KG1 (cell line): ENCODE results near the gene CCDC80.
"Not testable (repeated sequence)": the region's sequence is repeated elsewhere in the genome, so short reads cannot be mapped to it uniquely, and the experiment has no call there.

Source experiments
- DNase-seq: peaks from one replicate; lab custom pipeline; 2025; lab: John Stamatoyannopoulos, UW

The CCDC80 gene

DNA sequence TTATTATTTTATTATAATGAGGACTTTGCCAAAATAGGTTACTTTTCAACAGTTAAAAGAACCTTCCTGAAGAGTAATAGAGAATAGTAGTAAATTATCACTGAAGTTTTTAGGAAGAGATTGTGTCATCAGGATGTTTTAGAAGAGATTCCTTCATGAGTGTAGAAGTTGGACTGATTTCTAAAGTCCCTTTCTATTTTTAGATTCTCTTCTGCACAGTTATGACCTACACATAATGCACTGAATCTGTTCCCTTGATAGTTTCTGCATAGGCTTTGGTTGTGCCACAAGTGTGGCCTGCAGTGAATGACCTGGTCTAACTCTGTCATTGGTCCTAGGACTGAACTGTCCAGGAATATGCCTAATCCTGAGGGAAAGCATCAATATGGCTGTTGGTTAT, 55.2 kb downstream of the CCDC80 start:
- DNase-seq = no peak

DNA sequence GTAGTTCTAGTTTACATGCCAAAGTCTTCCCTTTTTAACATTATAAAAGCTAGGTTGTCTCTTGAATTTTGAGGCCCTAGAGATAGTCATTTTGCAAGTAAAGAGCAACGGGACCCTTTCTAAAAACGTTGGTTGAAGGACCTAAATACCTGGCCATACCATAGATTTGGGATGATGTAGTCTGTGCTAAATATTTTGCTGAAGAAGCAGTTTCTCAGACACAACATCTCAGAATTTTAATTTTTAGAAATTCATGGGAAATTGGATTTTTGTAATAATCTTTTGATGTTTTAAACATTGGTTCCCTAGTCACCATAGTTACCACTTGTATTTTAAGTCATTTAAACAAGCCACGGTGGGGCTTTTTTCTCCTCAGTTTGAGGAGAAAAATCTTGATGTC, 57.8 kb downstream of the CCDC80 start:
- DNase-seq = no peak

DNA sequence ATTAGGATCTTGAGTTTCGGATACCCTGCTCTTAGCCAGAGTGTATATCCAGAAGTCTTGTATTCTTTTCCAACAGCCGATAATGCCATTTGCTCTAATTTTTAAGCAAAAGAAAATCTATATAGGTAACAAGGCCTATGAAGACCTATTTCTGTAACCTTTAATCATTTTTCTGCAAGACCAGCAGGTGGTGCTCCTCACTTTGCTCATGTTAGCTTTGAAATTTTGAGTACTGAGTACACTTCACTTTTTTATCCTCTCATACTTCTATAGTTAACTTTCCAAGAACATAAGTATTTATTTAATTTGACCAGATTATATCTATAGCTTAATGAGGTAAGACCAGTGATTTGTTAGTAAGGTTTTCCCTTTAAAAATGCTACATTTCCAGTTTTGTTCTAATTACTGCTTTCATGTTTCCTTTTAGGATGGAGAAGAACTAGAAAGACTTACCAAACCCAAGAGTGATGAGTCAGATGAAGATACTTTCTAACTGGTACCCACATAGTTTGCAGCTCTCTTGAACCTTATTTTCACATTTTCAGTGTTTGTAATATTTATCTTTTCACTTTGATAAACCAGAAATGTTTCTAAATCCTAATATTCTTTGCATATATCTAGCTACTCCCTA, 58.6 kb downstream of the CCDC80 start:
- DNase-seq = peak; percentile 21

DNA sequence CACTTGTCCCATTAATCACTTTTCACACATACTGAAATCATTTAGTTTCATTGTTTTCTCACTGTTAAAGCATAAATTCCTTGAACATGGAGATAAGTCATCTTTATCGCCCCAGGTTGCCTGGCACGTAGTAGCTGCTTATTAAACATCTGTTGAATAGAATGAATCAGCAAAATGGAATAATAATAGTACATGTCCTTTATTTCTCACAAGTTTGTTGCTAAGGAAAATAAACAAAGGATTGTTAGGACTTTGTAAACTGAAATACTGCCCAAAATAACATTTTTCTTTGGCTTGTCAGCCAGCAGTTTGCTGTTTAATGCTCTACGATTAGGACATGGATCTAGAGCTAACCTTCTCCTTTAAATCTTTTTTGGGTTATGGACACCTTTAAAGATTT, 61.2 kb downstream of the CCDC80 start:
- DNase-seq = no peak

DNA sequence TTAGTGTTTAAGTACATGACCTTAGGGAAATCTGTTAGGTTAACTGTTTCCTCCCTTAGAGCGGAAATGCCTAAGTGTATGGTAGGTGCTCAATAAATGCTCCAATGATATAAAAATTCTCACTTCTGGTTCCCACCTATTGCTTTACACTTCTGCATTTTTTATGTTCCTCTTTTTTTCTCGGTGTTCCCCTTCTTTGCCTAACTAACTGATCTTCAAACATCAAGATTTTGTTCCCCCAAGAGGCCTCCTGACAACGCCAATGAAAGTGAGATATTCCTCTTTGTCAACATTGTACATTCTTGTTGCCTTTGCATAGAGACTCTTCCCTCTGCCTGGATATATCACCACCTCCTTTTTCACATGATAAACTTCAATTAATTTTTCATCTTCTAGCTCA, 61.7 kb downstream of the CCDC80 start:
- DNase-seq = no peak

DNA sequence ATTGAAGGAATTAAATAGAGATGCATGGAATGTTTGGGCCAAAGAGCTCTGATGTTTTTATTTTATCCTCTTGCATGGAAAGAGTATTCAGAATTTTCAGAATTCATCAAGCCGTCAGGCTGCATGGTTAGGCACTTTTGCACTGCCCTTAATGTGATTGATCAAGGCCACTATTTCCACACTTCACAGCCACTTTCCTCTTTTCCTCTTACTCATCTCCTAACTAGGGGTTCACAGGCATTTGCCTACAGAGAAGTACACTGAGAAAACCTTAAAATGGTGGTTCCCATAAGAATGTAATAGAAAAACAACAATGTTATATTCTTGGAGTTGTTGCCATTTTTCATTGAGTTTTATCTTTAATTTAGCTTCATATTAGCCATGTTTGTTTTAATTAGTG, 68.2 kb downstream of the CCDC80 start:
- DNase-seq = no peak

DNA sequence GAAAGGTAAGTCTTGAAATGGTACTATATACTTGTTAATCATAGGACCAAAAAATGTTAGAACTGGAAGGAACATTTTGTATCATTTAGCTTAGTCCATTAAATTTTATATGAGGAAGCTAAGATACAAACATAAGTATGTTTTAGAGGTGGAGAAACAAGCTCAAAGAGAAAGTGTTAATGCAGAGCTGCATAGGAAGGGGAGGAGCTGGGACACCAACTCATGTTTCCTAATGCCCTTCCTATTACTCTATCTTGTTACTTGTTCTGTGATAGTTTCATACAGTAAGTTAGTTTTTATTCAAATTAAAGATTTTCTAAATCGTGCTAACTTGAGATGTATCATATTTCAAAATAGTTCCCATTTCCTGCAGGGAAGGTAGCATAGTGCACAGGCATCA, 71.7 kb downstream of the CCDC80 start:
- no peak for DNase-seq

DNA sequence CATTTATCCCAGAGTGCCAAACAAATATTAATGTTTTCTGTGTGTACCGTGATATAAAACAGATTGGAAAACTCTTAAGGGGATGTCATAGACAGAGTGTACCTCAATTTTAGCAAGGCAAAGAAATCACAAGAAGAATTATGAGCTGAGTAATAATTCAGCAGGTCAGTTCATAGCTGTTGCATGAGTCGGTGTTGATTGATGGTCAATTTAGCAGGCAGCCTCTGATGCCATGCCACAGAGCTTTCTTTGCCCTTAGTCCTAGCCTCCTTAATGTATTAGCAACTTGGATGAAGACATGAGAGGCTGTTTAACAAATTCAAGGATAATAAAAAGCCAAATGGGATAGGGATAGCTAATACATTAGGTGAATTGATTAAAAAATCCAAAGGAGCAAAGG, 72.3 kb downstream of the CCDC80 start:
- no peak for DNase-seq

DNA sequence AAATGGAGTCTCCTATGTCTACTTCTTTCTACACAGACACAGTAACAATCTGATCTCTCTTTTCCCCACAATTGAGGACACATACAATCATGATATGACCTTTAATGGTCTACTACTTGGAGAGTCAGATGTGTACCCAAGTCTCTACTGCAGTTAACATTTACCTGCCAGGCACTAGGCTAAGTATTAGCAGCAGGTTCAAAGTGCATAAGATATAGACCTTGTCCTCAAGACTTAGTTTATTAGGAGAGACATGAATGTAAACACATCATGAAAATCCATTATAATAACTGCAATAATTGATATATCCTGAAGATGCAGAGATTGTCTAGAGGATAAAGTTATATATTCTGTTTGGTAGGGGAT, 76.0 kb downstream of the CCDC80 start:
- no peak for DNase-seq

DNA sequence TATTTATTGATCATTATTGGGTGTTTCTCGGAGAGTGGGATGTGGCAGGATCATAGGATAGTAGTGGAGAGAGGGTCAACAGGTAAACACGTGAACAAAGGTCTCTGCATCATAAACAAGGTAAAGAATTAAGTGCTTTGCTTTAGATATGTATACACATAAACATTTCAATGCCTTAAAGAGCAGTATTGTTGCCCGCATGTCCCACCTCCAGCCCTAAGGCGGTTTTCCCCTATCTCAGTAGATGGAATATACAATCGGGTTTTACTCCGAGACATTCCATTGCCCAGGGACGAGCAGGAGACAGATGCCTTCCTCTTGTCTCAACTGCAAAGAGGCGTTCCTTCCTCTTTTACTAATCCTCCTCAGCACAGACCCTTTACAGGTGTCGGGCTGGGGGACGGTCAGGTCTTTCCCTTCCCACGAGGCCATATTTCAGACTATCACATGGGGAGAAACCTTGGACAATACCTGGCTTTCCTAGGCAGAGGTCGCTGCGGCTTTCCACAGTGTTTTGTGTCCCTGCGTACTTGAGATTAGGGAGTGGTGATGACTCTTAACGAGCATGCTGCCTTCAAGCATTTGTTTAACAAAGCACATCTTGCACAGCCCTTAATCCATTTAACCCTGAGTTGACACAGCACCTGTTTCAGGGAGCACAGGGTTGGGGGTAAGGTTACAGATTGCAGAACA, 76.5 kb downstream of the CCDC80 start:
- DNase-seq = not testable (repeated sequence)

DNA sequence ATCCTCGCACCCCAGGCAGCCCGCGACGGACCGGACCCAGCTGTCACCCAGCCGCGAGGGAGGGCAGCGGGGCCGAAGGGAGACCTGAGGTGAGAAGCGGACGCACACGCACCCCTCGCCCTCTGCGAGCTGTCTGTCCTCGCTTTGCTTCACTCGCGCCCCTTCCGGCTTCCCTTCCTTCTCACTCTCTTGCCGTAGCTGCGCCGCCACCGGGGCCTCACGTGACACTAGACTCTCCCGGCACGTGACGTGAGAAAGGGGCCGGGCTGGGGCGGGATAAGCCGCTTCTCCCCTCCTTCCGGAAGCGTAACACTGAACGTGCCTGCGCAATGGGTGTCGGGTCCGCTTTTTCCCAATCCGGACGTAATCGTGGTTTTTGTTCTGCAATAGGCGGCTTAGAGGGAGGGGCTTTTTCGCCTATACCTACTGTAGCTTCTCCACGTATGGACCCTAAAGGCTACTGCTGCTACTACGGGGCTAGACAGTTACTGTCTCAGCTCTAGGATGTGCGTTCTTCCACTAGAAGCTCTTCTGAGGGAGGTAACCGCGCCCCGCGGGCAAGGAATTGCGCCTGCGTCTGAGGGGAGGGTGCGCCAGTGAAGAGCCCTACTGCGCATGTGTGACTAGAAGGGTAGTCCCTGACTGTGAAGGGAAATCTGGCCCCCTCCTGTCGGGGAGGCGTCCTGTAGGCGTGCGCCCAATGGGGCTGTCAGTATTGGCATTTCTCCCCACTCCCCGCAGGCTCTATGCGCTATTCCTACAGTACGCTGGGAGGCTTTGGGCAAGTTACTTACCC, 79.0 kb downstream of the CCDC80 start, which contains the start of the genes ATG3 and SLC35A5:
ATG3 (minus strand) TSS at position 229 of the 796 bp plus-strand sequence. CDS start 434 bp downstream, outside the sequence.
SLC35A5 (plus strand) TSS at position 312 of the 796 bp plus-strand sequence. CDS start 1,359 bp downstream, outside the sequence.
- DNase-seq = peak; percentile 100

DNA sequence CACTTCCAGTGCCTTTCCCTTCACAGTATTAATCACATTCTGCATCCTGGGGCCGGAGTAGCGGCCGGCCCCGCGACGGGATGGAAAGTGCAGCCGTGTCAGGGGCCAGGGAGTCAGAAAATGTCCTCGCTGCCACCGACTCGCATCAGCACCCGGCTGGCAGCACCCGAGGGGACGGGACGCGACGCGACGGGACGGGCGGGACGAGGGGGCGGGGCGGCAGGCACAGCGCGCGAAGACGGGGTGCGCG, 79.5 kb downstream of the CCDC80 start:
- DNase-seq = peak; percentile 80

DNA sequence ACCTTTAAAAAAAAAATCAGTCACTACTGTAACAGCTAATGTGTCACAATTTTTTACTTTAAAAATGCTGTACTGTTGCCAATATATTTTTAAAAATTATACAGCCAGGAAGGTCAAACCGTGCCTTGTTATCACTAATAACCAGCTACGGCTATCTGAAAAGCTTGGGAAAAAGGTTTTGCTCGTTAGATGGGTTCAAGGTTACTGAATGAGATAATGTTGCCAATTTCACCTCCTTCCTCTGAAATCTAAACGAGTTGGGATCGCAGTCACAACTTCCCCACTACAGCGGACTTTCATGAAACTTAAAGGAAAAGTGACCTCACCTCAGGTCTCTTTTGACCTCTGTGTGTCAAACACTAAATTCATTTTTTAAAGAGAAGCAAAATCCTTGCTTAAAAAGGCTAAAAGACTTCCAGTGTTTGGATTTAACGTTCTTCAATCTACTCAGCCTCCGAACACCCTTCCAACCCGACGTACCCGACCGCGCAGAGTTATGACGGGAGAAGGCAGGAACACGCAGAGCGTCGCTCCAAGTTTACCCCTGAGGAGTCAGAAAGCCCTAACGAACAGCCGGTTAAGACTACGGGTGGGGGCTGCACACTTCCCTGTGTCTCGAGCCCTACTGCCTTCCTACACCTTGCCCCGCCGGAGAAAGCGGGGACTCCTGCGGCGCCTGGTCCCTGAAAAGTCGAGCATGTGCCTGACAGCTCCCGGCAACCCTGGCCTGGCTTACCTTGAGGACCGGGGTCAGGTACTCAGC, 80.0 kb downstream of the CCDC80 start:
- peak; percentile 57 for DNase-seq

DNA sequence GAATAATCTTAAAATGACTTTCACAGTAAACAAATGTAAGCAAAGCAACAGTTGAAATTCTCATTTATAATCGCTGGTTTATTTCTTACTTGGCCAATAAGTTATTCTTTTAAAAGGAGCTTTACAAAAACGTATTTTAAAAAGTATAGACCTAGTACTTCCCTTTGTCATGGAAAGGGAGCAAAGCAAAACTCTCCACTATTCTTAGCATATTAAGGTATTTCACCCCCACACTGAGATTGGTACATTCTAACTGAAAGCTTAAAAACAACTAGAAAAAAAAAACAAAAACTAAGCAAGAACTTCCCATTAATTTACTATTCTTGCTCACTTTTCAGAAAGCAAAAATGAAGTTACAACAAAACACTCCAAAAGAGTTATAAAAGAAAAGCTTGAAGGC, 80.6 kb downstream of the CCDC80 start:
- DNase-seq = no peak

DNA sequence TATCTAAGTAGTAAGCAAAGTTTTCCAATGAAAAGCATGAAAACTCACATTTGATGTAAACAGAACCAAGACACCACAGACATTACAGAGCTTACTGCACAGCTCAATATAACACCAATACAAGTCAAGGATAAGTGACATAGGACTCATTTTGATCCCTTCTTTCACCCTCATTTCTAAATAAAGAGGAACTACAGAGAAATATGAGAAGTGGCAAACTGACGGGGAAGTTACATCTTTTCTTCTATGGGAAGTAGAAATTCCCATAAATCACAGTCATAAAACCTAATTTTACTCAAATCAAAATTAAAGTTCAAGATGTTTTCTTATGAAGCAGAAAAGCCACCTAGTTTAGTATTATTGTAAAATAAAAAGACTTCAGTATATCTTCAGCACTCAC, 83.0 kb downstream of the CCDC80 start:
- DNase-seq = no peak

DNA sequence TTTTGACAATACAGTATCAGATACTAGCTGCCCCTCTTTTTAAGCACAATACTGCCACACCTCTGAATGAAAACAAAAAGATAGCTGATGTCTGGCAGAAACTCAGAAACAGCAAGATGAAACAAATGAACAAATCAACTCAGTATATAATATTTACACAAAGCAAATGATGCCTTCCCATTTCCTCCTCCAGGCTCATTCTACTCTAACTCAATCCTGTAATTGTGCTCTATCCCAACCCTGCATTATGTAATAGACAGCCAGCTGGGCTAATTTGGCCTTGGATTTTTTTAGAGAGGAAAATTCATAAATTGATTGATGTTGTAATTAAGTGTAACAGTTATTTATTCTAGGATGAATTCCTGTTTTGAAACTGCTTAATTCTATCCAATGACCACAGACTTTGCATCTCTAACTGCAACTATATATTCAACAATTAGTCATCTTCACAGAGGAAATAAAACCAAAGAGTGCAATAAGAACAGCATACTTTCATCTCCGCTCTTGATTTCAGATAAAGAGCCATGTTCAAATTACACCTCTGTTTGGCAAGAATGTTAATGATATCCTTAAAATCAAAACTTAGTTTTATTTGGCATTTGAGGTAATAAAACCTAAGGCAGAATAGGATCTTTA, 85.3 kb downstream of the CCDC80 start:
- no peak for DNase-seq

DNA sequence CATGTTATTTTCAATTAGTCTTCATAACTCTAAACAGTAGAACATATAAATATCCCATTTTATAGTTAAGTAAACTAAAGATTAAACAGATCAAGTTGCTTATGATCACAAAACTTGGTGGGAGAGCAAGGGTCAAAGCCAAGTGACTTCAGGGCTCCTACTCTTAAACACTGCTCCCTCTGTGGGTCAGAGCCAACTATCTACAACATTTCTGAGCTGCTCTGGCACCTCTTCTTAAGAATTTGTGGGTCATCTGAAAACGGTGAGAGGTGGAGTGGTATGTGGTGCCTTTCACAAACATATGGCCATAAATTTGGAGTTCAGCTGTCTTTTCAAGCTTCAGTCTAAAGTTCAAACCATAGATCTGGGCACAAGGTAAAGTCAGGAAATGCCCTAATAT, 90.1 kb downstream of the CCDC80 start:
- no peak for DNase-seq
